Superior temporal gyrus (tissue), 1 donor: ENCODE results near the gene DDX51.
"Not testable (repeated sequence)": the region's sequence is repeated elsewhere in the genome, so short reads cannot be mapped to it uniquely, and the experiment has no call there.

Source experiments
- DNase-seq: peaks from one replicate; pipeline ENCODE4 v3.0.0-alpha.2; 2016; ENCODE audit errors: extremely low spot score

The DDX51 gene

DNA sequence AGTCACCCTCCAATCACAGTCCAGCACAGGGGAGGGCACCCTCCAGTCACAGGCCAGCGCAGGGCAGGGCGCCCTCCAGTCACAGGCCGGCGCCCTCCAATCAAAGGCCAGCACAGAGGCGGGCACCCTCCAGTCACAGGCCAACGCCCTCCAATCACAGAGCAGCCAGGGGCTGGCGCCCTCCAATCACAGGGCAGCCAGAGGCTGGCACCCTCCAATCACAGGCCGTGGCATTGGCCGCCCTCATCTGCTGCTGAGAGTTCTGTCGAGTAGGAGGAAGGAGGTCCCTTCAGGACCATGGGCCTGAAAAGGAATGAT is 26.6 kb downstream of the DDX51 start:
- no peak for DNase-seq

DNA sequence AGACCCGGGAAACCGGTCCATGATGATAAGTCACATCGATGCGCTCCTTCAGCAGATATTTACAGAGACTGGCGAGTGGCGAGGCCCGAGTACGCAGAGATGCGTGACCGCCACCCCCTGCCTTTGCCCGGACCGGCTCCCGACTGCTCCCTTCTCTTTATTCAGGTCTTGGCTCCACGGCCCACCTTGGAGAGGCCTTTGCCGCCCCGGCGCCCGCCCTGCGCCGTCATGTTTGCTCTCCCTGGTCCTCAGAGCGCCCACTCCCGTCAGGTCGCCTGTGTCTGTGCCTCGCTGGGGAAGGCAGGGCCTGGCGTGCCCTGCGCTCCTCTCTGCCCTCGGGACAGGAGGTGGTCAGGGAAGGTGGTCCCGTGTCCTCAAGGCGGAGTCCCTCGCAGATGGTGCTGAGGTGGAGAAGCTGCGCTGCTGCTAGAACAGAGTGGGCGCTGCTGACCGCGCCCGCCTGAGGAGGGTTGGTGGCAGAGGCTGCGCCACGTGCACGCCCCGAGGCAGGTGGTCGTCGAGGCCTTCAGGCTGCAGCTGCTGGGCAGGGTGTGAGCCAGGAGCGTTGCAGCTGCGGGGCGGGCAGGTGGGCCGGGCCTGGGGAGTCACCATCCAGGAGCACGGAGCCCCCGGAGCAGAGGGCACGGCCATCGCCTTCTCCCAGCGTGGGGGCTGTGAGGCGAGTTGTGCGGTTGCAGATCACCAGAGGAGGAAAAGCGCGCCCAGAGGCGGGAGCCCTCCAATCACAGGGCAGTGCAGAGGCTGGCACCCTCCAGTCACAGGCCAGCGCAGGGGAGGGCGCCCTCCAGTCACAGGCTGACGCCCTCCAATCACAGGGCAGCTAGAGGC is 27.2 kb downstream of the DDX51 start:
- no peak for DNase-seq

DNA sequence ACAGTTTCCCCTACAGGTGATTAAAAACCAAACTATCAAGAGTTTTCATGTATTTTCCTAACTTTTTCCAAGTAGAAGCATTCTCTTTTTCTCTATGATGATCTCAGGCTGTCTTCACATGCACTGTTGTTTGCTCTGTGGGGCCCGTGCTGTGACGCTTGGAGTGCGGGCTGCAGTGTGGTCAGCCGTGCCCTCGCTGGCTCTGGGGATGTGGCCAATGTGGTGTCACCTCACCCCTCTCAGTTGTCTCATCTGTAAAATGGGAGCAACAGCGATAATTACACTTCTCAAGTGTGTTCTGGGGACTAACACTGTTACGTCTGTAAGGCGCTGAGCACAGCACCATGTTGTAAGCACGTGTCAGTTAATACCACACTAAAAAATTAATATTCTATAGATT is 28.6 kb downstream of the DDX51 start:
- DNase-seq, result no peak

DNA sequence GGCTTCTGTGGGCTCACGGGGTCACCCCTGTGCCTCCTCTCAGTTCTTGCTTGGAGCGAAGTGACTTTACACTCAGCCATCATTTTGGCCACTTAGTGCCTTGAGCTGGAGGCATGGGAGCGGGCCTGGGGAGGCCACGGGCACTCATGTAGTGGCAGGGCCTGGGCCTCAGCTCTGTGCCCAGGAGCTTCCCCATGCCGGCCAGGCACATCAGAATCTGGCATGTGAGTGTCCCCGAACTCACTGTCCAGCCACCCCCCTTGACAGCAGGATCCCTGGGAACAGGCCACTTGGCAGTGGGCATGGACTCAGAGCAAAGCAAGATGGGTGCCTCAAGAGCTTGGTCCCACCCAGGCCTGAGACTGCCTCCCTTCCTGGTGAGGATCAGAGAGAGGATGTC is 29.5 kb downstream of the DDX51 start:
- DNase-seq, result no peak

DNA sequence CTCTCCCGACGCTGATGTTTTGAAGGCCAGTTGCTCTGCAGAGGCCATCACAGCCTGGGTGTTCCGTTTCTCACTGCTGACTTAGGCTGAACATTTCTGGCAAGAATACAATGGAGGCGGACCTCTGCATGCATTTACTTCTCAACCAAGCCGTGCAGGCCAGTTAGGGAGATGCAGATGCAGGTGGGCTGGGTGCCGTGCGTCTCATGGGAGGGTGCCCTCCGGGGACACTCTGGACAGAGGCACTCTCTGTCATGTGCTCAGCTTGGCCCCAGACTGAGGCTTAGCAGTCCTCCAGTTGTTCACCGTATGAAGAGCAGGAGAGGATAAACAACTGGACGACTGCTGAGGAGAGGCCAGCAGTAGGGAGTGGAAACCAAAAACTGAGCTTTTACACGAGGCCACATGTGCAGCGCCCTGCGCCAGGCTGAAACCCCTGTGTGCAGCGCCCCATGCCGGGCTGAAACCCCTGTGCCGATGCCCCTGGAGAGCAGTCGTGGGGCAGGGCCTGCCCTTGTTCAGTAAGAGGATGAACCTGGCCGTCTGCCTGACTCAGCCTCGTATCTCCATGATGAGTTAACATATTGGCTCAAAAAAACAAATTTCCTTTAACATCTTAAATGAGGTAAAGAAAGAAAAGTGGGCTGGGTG is 32.3 kb downstream of the DDX51 start:
- no peak for DNase-seq

DNA sequence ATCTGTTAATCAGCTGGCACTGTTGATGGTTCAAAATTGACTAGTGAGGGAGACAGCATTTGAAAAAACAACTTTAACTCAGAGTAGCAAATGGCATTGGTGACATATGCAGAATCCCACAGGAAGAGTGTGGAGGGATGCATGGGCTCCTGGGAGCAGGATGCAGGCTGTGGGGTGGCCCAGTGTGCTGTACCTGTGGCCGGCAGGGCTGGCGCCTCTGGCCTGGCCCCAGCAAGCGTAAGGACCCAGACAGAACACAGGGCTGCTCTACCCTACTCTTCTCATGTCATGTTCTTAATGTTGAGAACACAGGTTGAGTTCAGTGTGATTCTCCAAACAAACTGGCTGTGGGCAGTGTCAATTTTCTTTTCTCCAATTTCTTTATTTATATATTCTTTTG is 33.4 kb downstream of the DDX51 start:
- no peak for DNase-seq

DNA sequence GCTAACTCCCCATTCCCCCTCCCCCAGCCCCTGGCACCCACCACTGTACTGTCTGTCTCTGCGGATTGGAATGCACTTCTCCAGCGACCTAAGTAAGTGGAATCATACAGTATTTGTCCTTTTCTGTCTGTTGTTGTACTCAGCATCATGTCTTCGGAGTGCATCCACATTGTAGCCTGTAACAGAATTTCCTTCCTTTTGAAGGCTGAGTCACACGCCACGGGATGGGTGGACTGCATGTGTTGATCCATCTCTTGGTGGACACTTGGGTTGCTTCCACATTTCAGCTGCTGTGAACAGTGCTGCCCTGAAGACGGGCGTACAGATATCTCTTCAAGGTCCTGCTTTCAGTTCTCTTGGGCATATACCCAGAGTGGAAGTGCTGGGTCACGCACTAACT is 34.4 kb downstream of the DDX51 start:
- DNase-seq, result no peak

DNA sequence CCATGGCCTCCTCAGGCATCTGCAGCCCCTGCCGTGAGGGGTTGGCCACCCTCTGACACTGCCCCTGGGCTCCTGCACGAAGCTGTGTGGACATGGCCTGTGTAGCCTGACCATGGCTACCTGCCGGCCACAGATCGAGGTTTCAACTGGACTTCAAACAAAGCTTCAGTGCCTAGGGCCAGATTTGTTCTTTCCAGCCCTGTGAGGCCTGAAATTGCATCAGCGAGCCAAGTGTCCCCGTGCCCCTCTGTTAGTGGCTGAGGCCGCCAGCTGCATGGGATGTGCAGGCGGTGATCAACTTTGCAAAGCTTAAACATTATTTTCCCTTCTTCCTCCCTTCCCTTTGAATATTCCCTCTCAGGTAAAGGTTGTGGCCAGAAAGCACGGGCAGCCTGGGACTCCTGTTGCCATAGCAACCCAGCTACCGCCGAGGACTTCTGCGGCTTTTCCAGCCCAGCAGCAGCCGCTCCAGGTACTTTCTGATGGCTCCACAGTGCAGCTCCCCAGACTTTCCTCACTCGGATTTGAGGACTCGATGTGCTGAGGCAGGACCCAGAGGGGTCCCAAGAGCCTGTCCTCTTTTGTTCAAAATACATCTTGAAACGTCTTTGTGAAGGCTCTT is 35.8 kb downstream of the DDX51 start:
- DNase-seq, result no peak

DNA sequence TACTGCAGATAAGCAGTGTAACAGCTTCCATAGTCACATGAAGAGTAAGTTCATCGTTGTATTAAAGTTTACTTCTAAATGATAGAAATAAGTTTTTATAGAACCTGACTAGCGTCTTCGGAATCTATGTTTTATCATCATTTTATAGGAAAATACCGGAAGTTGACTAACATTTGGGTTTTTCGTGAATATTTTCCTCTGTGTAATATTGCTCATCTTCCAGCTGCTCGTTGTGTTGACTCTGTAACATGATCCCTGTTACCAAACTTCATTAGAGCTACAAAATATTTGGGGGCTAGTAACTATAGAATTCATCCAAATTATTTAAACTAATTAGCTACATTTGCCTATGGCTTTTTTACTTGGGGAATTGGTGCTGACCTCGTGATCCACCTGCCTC is 37.2 kb downstream of the DDX51 start:
- no peak for DNase-seq

DNA sequence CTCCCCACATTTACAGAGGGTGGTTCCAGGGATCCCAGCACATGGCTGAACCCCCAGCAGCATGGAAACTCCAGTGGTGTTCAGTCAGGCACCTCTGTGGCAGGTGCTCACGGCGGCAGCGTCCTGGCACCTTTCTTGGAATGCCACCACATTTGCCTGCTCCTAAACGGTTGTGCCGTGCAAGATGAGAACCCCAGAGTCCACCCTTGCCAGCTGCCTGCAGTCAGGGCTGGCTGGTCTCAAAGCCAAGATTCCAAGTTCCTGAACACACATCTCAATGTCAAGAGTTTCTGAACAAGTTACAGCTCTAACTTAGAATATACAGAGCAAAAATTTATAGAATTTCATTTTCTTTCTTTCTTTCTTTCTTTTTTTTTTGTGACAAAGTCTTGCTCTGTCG is 38.7 kb downstream of the DDX51 start:
- DNase-seq, result no peak

DNA sequence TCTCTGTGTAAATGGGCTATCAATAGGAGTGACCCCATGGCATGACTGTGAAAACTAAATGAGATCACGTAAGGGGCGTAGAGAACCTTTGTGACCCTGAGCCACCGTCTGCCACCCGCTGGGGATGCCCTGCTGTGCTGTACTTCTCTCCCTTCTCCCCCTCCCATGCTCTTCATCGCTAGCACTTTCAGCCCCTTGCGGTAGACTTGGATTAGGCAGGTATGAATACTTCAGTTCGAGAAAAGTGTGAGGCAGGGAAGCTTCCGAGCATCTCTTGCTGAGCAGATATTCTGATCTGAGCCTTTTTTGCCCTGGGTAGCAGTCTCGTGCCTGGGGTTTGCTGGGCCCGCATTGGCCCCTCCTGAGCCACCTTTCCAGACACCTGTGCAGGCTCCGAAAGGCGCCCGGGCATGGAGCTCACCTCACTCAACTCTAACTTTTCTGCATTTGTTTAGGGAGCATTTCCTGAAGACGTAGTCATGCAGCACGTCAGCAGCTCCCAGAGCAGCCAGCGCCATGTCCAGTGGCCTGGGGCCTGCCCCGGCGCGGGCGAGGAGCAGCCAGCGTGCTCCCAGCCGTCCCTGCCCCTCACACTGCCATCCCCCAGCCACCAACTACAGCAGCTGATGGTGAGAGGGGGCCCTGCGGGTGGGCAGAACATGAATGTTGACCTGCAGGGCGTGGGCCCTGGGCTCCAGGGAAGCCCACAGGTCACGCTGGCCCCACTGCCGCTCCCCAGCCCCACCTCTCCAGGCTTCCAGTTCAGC is 40.4 kb downstream of the DDX51 start:
- DNase-seq, result no peak

DNA sequence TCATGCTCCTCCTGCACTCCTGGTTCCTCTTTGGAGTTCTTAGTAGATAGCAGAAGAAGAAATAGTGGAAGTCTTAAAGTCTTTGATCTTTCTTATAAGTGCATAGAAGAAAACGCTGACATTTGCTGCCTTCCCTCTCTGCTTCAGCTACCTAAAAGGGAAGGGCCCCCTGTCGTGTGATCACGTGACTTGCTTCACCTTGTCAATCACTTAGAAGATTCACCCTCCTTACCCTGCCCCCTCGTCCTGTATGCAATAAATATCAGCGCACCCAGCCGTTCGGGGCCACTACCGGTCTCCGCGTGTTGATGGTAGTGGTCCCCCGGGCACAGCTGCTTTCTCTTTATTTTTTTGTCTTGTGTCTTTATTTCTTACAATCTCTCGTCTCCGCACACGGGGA is 41.0 kb downstream of the DDX51 start:
- DNase-seq, result not testable (repeated sequence)

DNA sequence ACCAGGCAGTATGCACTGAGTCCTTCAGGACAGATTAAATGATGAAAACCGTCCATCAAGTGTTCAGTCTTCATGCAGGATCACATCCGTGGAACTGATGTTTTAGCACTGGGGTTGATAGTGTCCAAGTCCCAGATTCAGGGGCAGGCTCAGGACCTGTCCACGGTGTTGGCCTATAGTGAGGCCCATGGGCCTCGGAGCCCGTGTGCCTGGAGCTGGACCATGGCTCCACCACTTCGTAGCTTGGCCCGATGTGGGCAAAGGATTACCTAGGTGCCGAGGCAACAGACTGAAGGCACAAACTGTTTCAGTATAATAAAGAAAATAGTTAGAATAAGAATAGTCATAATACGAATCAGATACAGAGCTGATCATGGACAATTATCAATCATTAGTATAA is 41.8 kb downstream of the DDX51 start:
- DNase-seq, result no peak

DNA sequence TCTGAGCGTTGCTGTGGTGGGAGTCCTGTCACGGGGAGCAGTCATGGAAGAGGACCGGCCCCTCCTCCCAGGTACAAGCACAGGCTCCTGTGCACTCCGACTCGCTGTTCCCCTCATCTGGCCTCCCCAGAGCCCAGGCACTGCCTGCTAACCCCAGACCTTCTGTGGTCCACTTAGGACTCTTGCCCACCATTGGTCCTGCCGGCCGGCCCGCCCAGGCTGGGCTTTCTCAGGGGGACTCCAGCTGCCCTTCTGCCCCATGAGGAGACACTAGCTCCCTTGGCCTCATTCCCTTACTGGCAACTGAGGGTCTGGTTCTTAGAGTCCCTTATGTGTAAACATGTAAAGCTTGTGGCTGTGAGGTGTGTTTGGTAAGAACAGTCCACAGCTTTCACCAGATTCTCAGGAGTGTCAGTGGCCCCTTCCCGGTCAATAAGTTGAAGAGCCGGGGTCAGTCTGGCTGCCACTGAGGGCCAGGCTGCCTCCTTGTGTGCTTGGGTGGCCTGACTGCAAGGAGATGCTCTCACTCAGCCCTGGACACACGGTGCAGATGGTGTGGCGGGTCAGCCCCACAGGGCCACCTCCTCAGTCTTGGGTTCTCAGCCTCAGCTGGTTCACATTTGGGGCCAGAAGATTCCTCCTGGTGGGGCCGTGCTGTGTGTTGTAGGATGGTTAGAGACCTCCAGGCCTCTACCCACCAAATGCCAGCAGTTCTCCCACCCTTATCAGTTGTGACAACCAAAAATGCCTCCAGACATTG is 43.6 kb downstream of the DDX51 start:
- DNase-seq, result no peak

DNA sequence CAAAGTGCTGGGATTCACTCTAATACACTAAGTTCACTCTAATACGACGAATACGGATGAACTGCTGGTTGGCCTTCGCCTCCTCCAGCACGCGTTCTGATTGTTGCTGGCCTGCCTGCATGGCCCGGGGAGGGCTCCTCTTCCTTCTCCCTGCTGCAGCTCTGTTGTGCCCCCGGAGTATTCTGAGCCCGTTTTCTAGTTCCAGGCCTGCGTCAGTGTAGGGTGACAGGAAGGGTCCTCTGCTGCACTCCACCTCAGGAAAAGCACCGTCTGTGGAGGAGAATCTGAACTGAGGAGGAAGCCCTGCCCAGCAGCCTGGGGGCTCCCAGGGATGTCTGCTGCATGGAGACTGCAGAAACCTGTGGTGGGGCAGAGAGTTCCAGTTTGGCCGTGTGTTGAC is 44.4 kb downstream of the DDX51 start:
- DNase-seq, result no peak

DNA sequence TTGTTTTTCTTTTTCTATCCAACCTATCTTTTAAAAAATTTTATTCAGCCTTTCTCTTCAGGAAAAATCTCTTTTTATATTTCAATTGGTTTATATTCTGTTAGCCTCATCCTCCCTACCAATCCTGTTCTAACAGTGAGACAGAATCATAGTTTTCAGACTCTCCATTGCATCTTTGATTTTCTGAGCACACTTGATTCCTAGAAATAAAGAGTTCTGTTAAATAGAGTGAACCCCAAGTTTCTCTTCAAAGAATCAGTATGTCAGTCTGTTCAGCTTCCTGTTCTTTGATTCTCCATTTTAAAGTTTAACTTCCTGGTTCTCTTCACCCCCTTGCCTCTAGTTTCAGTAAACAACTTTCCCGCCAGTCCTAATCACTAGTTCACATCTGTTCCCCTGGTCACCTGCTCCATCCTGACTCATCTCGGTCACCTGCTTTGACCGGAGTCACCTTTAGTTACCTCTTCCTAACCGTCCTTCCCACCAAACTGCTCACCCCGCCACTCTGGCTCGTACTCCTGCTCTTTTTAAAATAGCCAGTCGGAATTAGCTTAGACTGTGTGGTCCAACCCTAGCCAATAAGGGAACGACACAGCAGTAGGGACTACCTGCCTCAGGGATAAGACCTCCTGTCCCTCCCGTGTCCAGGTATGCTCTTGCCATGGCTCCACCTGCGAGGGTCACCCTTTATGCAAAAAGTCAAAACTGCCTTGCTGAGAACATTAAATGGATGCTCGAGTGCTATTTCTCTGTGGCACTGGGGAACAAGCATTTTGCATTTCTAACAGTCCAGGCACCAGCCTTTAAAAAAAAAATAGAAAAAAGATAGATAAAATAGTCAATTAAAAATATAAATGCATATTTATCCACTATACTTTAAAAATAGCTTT is 48.4 kb downstream of the DDX51 start:
- no peak for DNase-seq

DNA sequence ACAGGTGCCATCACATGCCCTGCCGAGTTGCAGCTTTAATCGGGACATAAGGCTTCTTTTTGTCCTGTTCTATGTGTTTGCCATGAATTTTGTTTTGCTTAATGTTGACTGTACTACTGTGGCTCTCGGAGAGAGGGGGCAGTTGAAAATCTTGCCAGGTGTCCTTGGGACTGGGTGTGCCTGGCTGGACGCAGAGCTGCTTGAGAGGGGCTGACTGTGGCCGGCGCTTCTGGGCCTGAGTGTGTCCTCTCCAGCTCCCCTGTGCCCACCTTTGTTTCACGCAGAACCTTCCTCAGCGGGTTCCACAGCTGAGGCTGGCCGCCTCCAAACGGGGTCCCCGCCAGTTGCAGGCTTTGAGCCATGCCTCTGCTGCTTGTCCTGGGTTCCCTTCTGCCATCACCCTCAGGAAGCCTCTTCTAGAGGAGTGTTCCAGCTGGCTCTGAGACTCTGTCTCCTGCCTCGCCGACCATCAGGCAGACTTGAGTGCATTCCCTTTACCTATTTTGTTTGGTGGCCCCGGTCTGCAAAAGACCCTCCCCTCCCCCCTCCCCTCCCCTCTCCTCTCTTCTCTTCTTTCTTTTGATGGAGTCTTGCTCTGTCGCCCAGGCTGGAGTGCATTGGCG is 49.7 kb downstream of the DDX51 start:
- DNase-seq, result no peak

DNA sequence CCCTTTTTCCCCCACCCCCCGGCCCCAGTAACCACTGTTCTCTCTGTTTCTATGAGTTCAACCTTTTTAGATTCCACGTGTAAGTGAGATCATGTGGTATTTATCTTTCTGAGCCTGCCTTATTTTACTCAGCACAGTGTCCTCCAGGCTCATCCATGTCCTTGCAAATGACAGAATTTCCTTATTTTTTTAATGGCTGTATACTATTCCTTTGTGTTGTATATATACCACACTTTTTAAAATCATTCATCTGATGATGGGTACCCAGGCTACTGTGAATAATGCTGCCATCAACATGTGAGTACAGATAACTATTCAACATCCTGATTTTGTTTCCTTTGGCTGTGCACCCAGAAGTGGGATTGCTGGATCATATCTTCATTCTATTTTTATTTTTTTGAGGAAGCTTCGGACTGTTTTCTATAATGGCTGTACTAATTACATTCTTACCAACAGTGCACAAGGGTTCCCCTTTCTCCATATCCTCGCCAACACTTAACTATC is 54.7 kb downstream of the DDX51 start:
- DNase-seq, result no peak
